HG03175 (cell line): ENCODE measurements around the gene SOX5.
A peak's percentile ranks its signal among the peaks of the same experiment; 100 is the strongest.
"Not testable (repeated sequence)": the region's sequence is repeated elsewhere in the genome, so short reads cannot be mapped to it uniquely, and the experiment has no call there.

Experiments
- ATAC-seq: cut with Tn5 transposase; IDR thresholded peaks from one replicate; pipeline ENCODE4 v1.9.1; 2021; ENCODE audit warnings: mild to moderate bottlenecking, moderate library complexity; ENCODE audit not compliant: unreplicated experiment

Gene SOX5

DNA sequence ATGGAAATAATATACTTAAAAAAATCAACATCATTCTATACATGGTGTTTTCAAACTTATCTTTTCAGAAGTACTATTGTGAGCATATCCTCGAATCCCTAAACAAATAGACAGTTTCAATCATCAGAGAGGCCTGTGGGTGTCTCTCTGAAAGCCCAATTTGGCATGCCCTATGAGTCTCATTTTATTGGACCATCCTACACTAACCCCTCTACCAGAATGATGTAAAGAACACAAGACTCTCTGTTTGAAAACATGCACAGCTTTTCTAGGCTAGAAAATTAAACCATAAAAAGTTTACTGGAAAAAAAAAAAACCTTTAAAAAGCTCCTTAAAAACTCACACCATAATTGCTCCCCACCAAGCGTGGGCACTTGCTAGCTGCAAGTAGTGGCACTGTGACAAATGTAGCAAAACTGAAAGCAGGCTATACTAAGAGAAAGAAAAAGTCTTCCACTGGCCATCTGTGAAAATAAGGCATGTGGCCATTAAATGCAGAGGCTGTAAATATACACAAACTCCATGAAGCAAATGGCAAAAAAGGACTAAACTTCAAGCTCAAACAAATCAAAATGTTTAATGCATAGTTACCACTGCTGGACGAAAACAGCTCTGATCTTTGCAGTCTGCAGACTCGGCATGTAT, 394.2 kb downstream of the SOX5 start:
- ATAC-seq, result no peak

GRCh38 chr12:23552417-23552816, 397.1 kb downstream of the SOX5 start:
- ATAC-seq, result no peak

- no peak for ATAC-seq
These were observed 398.7 kb downstream of the SOX5 start for GRCh38 chr12:23550753-23551152.

DNA sequence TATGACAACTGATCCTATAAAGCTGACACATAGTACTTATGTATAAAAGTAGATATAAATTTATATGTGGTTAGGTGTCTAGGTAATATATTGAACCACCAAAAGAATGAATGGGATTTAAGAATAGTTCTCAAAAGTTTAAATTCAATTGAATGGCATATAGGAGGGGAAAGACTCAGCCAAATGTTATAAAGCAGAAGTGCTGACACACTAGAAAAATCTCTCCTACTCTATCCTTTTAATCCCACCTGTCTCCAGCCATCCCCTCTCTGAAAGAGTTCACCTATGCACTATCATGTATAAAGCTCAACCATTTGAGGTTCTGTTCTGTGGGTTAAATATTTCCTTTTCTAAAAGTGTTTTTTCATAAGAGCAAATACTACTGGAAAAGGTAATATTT, 400.7 kb downstream of the SOX5 start:
- ATAC-seq, result no peak

GRCh38 chr12:23546756-23547155, 402.7 kb downstream of the SOX5 start:
- no peak for ATAC-seq

DNA sequence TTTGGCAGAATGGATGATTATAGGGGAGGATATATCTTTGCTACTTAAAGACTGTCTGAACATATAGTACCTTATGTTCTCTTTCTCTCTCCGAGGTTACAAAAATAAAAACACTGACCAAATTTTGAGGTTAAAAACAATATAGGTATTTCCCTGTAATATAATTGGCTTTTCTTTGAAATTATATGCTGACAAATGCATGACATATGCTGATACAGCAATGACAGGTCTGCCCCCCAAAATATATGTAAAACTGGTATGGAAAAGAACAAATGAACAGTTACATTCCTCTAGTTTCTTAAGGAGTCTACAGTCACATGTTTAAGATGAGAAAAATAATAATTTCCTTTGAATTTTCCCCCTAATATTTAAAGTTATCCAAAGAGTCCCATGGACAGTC, 405.7 kb downstream of the SOX5 start:
- ATAC-seq, result no peak

GRCh38 chr12:23542187-23542586, 407.3 kb downstream of the SOX5 start:
- ATAC-seq, result no peak

DNA sequence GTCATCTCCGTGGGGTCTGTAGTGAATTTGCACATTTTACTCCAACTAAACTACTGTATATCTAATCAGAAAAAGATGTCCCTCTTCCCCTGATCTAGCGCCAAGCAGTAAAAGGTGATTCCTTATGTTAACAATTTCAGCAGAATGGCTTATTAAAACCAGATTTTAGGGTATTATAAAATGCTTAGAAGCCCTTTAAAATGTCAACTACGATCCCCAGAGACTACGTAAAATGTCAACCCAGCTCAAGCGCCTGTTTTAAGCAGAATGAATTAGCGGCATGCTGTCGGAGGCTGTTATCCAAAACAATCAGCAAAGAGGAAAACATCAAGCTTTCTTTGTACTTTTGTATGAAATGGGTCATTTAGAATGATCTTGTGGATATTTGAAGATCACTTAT, 408.9 kb downstream of the SOX5 start:
- ATAC-seq, result no peak

DNA sequence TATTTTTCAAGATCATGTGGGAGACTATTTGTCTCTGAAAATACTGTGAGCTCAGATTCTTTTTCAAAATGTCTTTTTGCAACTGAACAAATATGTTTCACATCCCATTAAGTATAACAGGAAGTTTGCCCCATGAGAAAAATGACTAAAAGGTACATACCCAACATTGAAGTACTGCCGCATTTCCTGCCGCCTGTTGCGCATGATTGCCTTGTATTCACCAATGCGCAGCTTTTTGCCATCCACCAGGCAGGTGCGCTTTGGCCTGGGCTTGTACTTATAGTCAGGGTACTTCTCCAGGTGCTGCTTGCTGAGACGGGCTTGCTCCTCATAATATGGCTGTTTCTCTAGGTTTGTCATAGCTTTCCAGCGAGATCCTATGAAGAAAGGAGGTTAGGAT, 413.2 kb downstream of the SOX5 start:
- ATAC-seq, result peak; percentile 84

DNA sequence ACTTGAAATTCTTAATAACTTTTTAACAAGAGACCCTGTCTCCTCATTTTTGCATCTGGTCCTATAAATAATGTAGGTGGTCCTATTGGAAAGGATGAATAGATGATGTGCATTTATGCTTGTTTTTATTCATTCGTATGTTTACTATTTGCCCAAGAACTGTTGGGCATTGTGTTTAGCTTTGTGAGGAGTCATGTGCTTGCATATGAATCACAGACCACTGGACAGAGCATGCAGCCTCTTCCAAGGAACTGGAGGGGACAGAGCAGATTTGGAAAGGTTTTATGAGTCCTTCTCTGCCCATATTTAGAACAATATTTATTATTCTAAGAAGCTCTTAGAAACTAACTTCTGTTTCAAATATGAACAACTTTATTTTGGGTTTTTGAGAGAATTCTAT, 414.0 kb downstream of the SOX5 start:
- no peak for ATAC-seq

GRCh38 chr12:23534196-23534595, 415.3 kb downstream of the SOX5 start:
- no peak for ATAC-seq

GRCh38 chr12:23533699-23534098, 415.8 kb downstream of the SOX5 start:
- ATAC-seq, result no peak

DNA sequence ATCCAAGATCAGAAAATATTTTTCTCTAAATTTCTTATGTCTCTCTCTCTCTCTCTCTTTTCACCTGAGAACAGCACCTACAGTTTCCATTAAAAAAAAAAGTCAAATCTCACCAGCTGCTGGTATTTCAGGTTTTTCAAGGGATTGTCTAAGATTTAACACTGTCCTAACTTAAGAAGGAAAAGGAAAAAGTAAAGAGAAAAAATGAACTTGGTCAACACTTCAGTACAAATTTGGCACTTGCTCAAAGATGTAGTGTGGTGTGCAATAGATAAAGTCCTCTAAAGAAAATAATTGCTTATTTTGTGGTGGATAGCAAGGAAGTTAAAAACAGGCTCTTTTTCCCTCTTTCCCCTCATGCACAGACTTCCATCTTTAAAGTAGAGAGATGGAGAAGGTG, 416.2 kb downstream of the SOX5 start:
- no peak for ATAC-seq

DNA sequence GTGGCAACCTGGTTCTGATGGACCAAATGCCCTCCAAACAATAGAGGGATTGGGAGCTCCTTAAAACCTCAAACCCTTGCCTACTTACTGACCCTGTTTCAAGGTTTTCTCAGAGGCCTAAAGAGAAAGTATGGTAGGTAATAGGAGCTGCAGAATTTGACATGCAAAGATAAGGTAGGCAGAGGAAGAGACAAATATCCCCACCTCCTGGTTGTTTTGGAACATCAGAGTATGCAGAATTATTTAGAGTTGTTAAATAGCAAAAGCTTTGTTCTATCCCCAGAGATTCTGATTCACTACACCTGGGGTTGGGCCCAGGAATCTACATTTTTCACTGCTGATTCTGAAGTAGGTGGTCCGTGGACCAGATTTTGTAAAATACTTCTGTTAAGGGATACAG, 421.2 kb downstream of the SOX5 start:
- no peak for ATAC-seq

DNA sequence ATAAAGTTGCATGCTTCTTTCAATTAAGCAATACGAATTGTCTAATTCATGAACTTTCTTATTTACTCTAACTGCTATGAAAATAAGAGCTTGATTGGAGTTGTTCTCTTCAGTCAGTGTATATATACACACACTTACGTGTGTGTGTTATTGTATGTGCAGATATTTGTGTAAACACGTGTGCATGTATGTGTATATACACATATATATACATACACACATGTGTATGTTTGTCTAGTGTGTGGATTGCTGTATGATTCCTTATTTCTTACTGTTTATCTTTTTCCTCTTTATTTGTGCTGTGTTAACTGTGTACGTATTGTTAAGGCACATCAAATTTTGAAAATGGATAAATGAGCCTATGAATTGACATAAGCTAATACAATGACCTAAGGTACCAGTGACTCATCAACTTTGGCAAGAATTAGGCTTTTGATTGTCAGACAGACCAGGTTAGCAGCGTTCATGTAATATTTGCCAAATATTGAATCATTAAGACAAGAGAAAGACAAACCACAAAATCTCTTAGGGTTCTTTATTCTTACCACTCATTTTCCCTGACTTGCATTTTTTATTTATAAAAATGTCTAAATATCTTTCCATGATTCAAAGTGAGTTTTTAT, 423.9 kb downstream of the SOX5 start:
- no peak for ATAC-seq

DNA sequence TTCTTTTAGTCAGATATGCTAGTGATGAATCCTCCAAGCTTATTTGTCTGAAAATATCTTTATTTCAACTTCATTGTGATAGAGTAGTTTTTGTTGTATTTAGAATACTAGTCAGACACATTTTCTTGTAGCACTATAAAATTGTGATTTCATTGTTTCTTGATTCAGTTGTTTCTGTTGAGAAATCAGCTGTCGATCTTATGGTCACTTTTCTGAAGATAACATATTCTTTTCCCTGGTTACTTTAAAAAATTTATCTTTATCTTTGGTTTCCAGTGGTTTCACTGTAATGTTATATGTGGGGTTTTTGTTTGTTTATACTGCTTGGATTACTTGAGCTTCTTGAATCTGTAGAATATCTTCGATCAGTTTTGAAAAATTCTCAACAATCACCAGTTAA, 426.1 kb downstream of the SOX5 start:
- no peak for ATAC-seq

DNA sequence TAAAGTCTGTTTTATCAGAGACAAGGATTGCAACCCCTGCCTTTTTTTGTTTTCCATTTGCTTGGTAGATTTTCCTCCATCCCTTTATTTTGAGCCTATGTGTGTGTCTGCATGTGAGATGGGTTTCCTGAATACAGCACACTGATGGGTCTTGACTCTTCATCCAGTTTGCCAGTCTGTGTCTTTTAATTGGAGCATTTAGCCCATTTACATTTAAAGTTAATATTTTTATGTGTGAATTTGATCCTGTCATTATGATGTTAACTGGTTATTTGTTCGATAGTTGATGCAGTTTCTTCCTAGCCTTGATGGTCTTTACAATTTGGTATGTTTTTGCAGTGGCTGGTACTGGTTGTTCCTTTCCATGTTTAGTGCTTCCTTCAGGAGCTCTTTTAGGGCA, 430.0 kb downstream of the SOX5 start:
- ATAC-seq, result not testable (repeated sequence)

- not testable (repeated sequence) for ATAC-seq
These were observed 433.7 kb downstream of the SOX5 start for GRCh38 chr12:23515785-23516184.

DNA sequence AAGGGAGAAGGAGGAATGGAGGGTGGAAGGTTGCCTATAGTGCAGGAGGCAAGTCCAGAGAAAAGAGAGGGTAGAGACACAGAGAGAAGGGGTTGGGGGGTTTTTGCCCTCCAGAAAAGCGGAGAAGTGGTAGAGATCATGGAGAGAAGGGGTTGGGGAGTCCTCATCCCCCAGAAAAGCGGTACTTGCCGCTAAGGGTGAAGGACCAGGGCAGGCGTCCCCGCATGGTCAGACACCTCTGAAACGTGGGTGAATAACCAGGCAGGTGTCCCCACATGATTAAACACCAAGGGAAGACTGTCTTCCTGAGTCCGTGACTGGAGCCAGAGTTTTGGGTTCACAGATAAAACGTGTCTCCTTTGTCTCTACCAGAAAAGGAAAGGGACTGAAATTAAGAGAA, 439.0 kb downstream of the SOX5 start:
- ATAC-seq, result no peak

DNA sequence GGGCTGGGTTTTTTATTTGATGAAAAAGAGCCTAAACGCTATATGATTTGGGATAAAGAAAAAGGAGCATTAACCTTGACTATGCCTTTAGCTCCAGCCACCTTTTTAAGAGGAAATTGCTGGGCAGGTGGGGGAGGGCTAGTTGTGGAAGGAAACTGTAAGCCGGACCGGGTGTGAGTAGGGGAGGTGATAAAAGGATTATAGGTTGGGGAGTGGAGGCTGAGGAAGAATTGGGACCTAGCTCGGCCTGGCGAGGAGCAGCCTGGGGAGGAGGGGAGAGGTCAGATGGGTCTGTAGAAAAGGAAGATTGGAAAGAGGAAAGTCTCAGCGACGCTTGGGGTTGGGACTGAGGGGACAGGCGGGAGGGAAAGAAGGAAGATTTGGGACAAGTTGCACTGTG, 439.6 kb downstream of the SOX5 start:
- ATAC-seq, result not testable (repeated sequence)

GRCh38 chr12:23507785-23508184, 441.7 kb downstream of the SOX5 start:
- not testable (repeated sequence) for ATAC-seq

DNA sequence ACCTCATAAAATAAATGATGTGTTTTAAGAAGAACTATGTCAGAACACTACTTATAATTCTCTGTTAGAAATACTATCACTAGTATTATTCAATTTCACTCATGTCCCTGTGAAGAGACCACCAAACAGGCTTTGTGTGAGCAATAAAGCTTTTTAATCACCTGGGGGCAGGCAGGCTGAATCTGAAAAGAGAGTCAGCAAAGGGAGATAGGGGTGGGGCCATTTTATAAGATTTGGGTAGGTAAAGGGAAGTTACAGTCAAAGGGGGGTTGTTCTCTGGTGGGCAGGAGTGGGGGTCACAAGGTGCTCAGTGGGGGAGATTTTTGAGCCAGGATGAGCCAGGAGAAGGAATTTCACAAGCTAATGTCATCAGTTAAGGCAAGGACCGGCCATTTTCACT, 443.7 kb downstream of the SOX5 start:
- ATAC-seq, result not testable (repeated sequence)
